PC-9 (cell line): ENCODE measurements around the gene MAP2K5.

Experiments used
- CTCF ChIP-seq: fragments of 200-600 bp; sonication (generic); conservative IDR thresholded peaks from 2 replicates; pipeline ENCODE4 v1.6.1; 2017; ENCODE audit warnings: mixed run types, antibody characterized with exemption, mild to moderate bottlenecking, moderate library complexity
- EZH2 ChIP-seq: fragments of 200-600 bp; sonication (generic); IDR thresholded peaks from 2 replicates; pipeline ENCODE4 v1.8.0; 2017; ENCODE audit warnings: antibody characterized with exemption, low read depth

GRCh38 chr15:67843571-67844387 is 301.3 kb downstream of the MAP2K5 start:
- TF ChIP-seq CTCF (no peak), EZH2 (no peak)
